Epithelial cell of proximal tubule (primary cell): ENCODE results near the gene GALNT15. TPM values are rescaled to one million over a fixed set of nuclear protein-coding genes. Genes with fewer than 3 reads are reported as not detected.

Experiments
- DNase-seq: peaks from one replicate; pipeline ENCODE4 v3.0.0-alpha.2; 2011; ENCODE audit warnings: low read depth
- H3K4me3 ChIP-seq: 2 replicates; pipeline ENCODE4 v1.5.1; 2011; ENCODE audit warnings: low read depth, mild to moderate bottlenecking, low read length
- total RNA-seq: library from RNA; depleted of rRNA; stranded (reverse); fragments of >200 nt; gene quantifications from 2 replicates; pipeline ENCODE4 v1.2.3, GENCODE V29; 2015
- TF ChIP-seq, protein P1 (sequence below): conservative IDR thresholded peaks from 2 replicates; pipeline ENCODE4 v1.5.1; 2012; ENCODE audit warnings: low read depth, mild to moderate bottlenecking, low read length

The GALNT15 gene
- total RNA-seq, 1 donor from 2014 or later = not detected

DNA sequence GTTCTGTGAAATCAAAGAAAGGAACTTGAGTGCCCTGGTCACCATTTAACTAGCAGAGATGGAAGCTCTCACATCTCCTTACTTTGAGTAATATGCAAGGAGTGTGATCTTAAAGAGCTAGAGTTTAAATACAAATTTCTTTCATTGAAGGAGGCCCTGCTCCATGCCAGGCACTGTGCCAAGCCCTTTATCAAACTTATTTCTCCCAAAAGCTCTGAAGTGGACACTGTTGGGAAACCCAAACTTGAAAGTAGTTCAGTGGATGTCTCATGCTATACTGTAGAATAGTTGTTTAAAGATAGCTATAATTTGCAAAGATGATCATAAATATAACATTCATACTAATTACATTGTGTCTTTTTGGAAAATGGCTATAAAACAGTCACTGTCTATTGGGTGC lies 17.1 kb downstream of the GALNT15 start:
- no peak for DNase-seq
- TF ChIP-seq, protein P1, sequence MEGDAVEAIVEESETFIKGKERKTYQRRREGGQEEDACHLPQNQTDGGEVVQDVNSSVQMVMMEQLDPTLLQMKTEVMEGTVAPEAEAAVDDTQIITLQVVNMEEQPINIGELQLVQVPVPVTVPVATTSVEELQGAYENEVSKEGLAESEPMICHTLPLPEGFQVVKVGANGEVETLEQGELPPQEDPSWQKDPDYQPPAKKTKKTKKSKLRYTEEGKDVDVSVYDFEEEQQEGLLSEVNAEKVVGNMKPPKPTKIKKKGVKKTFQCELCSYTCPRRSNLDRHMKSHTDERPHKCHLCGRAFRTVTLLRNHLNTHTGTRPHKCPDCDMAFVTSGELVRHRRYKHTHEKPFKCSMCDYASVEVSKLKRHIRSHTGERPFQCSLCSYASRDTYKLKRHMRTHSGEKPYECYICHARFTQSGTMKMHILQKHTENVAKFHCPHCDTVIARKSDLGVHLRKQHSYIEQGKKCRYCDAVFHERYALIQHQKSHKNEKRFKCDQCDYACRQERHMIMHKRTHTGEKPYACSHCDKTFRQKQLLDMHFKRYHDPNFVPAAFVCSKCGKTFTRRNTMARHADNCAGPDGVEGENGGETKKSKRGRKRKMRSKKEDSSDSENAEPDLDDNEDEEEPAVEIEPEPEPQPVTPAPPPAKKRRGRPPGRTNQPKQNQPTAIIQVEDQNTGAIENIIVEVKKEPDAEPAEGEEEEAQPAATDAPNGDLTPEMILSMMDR = no peak
- H3K4me3 ChIP-seq = no peak overlapping the region

DNA sequence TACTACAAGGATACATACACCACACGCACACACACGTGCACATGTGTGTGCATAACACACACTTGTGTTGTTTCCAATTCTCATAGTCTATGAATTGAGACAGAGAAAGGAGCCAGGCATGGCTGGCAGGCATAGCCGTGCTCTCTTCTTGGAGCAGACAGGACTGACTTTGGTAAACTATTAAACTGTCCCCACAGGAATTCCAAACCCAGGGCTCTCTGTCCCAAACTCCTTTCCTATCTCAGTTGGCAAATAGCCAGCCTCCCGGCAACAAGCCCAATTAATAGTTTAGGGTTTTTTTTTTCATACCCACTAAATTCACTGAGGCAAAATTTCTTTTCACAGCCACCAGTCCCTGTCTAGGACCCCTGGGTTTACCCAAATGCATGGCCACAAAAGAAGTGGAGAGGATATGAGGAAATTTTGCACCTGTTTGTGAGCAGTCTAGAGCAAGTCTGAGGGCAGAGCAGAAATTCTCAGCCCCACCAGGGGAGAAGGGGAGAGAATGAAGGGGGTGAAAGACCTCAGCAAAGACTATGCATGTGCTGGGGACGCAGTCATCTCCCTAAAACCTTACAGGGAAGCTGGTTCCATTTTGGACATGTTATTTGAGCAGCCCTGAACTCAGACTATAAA lies 17.8 kb downstream of the GALNT15 start:
- no peak for DNase-seq
- H3K4me3 ChIP-seq = no peak overlapping the region
- TF ChIP-seq, protein P1 = no peak

DNA sequence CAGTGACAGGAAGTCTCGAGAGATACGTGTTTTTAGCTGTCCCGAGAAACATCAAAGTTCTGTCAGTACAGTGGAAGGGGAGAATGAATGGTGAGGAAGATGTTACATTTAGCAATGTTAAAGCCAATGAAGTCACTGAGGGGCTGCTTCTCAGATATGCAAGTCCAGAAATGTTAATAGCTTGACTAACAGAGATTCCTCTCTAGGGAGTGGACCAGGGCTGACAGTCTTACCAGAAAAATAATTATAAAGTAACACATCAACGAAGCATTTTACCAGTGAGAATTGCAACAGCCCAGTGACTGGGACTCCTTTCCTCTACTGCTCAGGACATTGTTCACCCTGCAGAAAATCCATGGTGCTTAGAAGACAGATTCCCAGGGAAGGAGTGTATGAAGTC lies 23.9 kb downstream of the GALNT15 start:
- no peak for DNase-seq
- TF ChIP-seq, protein P1 = no peak
- no peak overlapping the region for H3K4me3 ChIP-seq

DNA sequence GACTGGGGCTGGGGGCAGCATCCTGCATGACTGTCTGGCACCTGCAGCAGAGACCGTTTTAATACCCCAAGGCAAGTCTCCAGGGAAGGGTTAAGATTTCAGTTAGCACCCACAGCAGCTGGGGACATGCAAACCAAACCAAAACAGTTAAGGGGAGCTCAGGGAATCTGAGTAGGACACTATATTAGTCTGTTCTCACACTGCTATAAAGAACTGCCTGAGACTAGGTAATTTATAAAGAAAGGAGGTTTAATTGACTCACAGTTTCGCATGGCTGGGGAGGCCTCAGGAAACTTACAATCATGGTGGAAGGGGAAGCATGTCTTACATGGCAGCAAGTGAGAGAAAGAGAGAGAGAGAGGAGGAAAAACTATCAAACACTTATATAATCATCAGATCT lies 25.3 kb downstream of the GALNT15 start:
- TF ChIP-seq, protein P1 = no peak
- no peak overlapping the region for H3K4me3 ChIP-seq
- no peak for DNase-seq

DNA sequence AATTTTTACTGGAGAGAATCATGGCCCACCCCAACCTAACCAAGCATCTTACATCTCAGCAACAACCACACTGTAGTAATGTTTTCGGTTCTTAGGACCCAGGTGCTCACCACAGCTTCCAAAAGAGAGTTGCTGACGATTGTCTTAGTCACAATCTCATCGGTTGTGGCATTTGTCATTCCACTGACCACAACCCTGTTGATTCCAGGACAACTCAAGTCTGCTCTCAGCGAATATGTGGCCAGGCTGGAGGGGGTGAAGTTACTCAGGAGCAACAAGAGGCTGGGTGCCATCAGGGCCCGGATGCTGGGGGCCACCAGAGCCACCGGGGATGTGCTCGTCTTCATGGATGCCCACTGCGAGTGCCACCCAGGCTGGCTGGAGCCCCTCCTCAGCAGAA lies 25.9 kb downstream of the GALNT15 start:
- no peak for DNase-seq
- TF ChIP-seq, protein P1 = no peak
- no peak overlapping the region for H3K4me3 ChIP-seq

DNA sequence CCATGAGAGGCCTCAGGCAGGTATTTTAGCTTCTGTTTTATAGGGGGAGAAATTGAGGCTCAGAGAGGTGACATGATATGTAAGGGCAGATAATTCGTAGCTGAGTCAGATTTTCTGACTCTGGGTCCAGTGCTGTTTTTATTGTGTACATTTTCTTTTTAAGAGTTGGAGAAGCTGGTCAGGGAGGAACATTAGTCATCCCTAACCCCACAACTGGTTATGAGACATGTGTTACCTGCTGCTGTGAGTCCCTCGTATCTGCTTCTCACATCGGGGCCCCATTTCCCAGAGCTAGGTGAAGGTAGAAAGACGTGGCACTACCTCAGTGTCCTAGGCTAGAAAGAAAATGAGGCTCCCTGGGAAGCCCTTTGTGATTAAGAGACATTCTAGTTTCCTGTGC lies 28.6 kb downstream of the GALNT15 start:
- no peak for DNase-seq
- TF ChIP-seq, protein P1 = no peak

More for the DNA sequence above, 28.6 kb downstream of the GALNT15 start:
- H3K4me3 ChIP-seq = no peak overlapping the region
